Measurements from ENCODE around the gene MAVS. TPM values are rescaled to one million over a fixed set of nuclear protein-coding genes. Genes with fewer than 3 reads are reported as not detected.

Gene MAVS
- total and polyA plus RNA-seq, 2 experiments from 2014 or later, result 15.6 to 24.7 TPM

- no peaks in the 10 kb centered on the region for H3K36me3 ChIP-seq (replicated peaks; ENCODE audit: insufficient read depth, low read depth)
Observed at GRCh38 chr20:3924304-3925112, 77.9 kb downstream of the MAVS start.

DNA sequence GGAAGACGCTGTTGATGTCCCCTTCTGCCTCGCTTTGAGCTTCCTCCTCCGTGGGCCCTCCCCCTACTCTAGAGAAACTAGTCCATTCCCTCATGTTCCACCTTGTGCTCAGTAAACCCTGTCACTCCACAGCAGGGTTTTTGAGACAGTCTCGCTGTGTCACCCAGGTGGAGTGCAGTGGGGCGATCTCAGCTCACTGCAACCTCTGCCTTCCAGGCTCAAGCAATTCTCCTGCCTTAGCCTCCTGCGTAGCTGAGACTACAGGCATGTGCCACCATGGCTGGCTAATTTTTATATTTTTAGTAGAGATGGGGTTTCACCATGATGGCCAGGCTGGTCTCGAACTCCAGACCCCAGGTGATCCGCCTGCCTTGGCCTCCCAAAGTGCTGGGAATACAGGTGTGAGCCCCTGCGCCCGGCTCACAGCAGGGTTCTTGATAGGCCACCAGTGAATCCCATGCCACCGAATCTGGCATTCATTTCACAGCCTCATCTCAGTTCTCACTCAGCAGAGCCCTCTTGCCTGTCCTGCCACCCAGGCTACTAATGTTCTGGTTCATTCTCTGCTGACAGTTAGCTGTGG is 78.6 kb downstream of the MAVS start:
- WGBS (ENCODE audit: low lambda C conversion rate, missing lambda C conversion rate), result 94% methylated on average over 11 of the region's 11 CpGs
- Histone ChIP-seq H4K20me1 (ENCODE audit: insufficient read depth, poor library complexity, severe bottlenecking) (peaks cover 21% of the 10 kb centered on the region), H3K9me2 (replicated peaks; ENCODE audit: insufficient read depth) (no peaks in the 10 kb centered on the region), H2AFZ (no peak overlapping the region), H3K4me2 (no peak overlapping the region), H3K79me2 (peaks cover 19% of the 10 kb centered on the region), H3K27me3 (no peaks in the 10 kb centered on the region), H3K27ac (no peak overlapping the region), H3K9me3 (ENCODE audit: low read depth) (no peaks in the 10 kb centered on the region), H3K4me3 (no peak overlapping the region), H3K4me1 (ENCODE audit: insufficient read depth) (peaks cover 8% of the 10 kb centered on the region), H3K36me3 (replicated peaks; ENCODE audit: insufficient read depth, low read depth) (no peaks in the 10 kb centered on the region)
- no peak for DNase-seq (ENCODE audit: low spot score)
- TF ChIP-seq EZH2 (IDR thresholded peaks at IDR 0.05; ENCODE audit: borderline replicate concordance) (no peak), EZH2phosphoT487 (IDR thresholded peaks at IDR 0.05; ENCODE audit: low read depth, severe bottlenecking, unreplicated experiment) (no peak), CTCF (IDR thresholded peaks at IDR 0.05; ENCODE audit: poor library complexity) (no peak)

More at GRCh38 chr20:3924304-3925112, 77.9 kb downstream of the MAVS start:
- TF ChIP-seq EZH2 (IDR thresholded peaks at IDR 0.05; ENCODE audit: borderline replicate concordance) (no peak), CTCF (IDR thresholded peaks at IDR 0.05; ENCODE audit: poor library complexity) (no peak), EZH2phosphoT487 (IDR thresholded peaks at IDR 0.05; ENCODE audit: low read depth, severe bottlenecking, unreplicated experiment) (no peak)
- Histone ChIP-seq H3K9me3 (ENCODE audit: low read depth) (no peaks in the 10 kb centered on the region), H3K27ac (no peak overlapping the region), H4K20me1 (ENCODE audit: insufficient read depth, poor library complexity, severe bottlenecking) (peaks cover 21% of the 10 kb centered on the region), H3K27me3 (no peaks in the 10 kb centered on the region), H2AFZ (no peak overlapping the region), H3K4me3 (no peak overlapping the region), H3K79me2 (peaks cover 26% of the 10 kb centered on the region), H3K4me2 (no peak overlapping the region), H3K4me1 (ENCODE audit: insufficient read depth) (peaks cover 8% of the 10 kb centered on the region), H3K9me2 (replicated peaks; ENCODE audit: insufficient read depth) (no peaks in the 10 kb centered on the region)
- 80% methylated on average over 13 of the region's 13 CpGs for WGBS (ENCODE audit: low lambda C conversion rate, missing lambda C conversion rate)
- DNase-seq (ENCODE audit: low spot score), result no peak

MicroRNAs within 50 kb of the gene (microRNA counts, 767-probe panel; counts per million panel counts)
- microRNA hsa-miR-103a-3p, result not detected

Small RNAs within 50 kb of the gene (microRNA-seq; reads per million reads assigned to microRNA genes)
- not detected for gene MIR103A2
- not detected for gene MIR103B2

Small RNAs within 50 kb of the gene (small RNA-seq; reads per million reads assigned to genes)
- gene MIR103A2, result 1.5 reads per million, percentile 82 among the genes with 10 or more reads in this experiment

Other genes starting within 250 kb of the MAVS start
- 0.24 TPM in 1 of 2 replicates, not detected in the other for gene GFRA4, start 183.4 kb upstream of the MAVS start, total RNA-seq
- not detected in 2 replicates for gene GFRA4, start 183.4 kb upstream of the MAVS start, polyA plus RNA-seq
- 14.8 and 18.9 TPM in 2 replicates for gene ADAM33, start 164.8 kb upstream of the MAVS start, total RNA-seq
- 41.6 and 54.8 TPM in 2 replicates for gene ADAM33, start 164.8 kb upstream of the MAVS start, polyA plus RNA-seq
- 0.16 and 0.23 TPM in 2 replicates for gene SIGLEC1, start 134.2 kb upstream of the MAVS start, total RNA-seq
- gene SIGLEC1, start 134.2 kb upstream of the MAVS start, polyA plus RNA-seq, result 0.11 and 0.62 TPM in 2 replicates
- 3.4 and 3.7 TPM in 2 replicates for gene HSPA12B, start 114.1 kb upstream of the MAVS start, total RNA-seq
- gene HSPA12B, start 114.1 kb upstream of the MAVS start, polyA plus RNA-seq, result 2.5 and 2.9 TPM in 2 replicates
- 9.6 and 11.7 TPM in 2 replicates for gene ADISSP, start 79.1 kb upstream of the MAVS start, total RNA-seq
- 31.7 and 36.0 TPM in 2 replicates for gene ADISSP, start 79.1 kb upstream of the MAVS start, polyA plus RNA-seq
- 0.63 TPM in 1 of 2 replicates, not detected in the other for gene SPEF1, start 65.4 kb upstream of the MAVS start, total RNA-seq
- 0.51 TPM in 1 of 2 replicates, not detected in the other for gene SPEF1, start 65.4 kb upstream of the MAVS start, polyA plus RNA-seq
- gene CENPB, start 60.1 kb upstream of the MAVS start, total RNA-seq, result 40.9 and 46.7 TPM in 2 replicates
- 17.6 and 21.2 TPM in 2 replicates for gene CENPB, start 60.1 kb upstream of the MAVS start, polyA plus RNA-seq
- 15.1 and 15.7 TPM in 2 replicates for gene CDC25B, start 50.5 kb upstream of the MAVS start, total RNA-seq
- 20.0 and 21.9 TPM in 2 replicates for gene CDC25B, start 50.5 kb upstream of the MAVS start, polyA plus RNA-seq
- 13.8 and 15.9 TPM in 2 replicates for gene AP5S1, start 26.3 kb upstream of the MAVS start, total RNA-seq
- 19.7 and 21.8 TPM in 2 replicates for gene AP5S1, start 26.3 kb upstream of the MAVS start, polyA plus RNA-seq
- gene PANK2, start 42.6 kb downstream of the MAVS start, total RNA-seq, result 37.4 and 37.6 TPM in 2 replicates
- 24.1 and 37.6 TPM in 2 replicates for gene PANK2, start 42.6 kb downstream of the MAVS start, polyA plus RNA-seq
- gene RNF24, start 168.7 kb downstream of the MAVS start, total RNA-seq, result 16.2 and 16.4 TPM in 2 replicates
- 23.2 and 24.4 TPM in 2 replicates for gene RNF24, start 168.7 kb downstream of the MAVS start, polyA plus RNA-seq

All from hepatocyte (in vitro differentiated cells).